ENCODE data around the gene NTN5.

GRCh38 chr19:48715681-48716171 lies 42.9 kb upstream of the NTN5 start:
- TF ChIP-seq CTCF (IDR thresholded peaks at IDR 0.05) (no peak), POLR2A (IDR thresholded peaks at IDR 0.05) (no peak)
